GM19468 (cell line): ENCODE data around the gene ASPHD2.
"Not testable (repeated sequence)": the region's sequence is repeated elsewhere in the genome, so short reads cannot be mapped to it uniquely, and the experiment has no call there.

Experiments used
- ATAC-seq: cut with Tn5 transposase; IDR thresholded peaks from one replicate; pipeline ENCODE4 v1.9.1; 2021; ENCODE audit warnings: mild to moderate bottlenecking, moderate library complexity, moderate number of reproducible peaks; ENCODE audit not compliant: unreplicated experiment; ENCODE audit errors: extremely low read depth

Gene ASPHD2

GRCh38 chr22:26416256-26416655 is 12.8 kb upstream of the ASPHD2 start:
- no peak for ATAC-seq

- no peak for ATAC-seq
These were observed 12.3 kb upstream of the ASPHD2 start for GRCh38 chr22:26416670-26417276.

- ATAC-seq, result no peak
These were observed 11.7 kb upstream of the ASPHD2 start for GRCh38 chr22:26417406-26417805.

GRCh38 chr22:26418620-26419019 is 10.4 kb upstream of the ASPHD2 start:
- ATAC-seq, result no peak

GRCh38 chr22:26426924-26427323 is 2.1 kb upstream of the ASPHD2 start:
- ATAC-seq, result no peak

- no peak for ATAC-seq
These were observed 612 bp downstream of the ASPHD2 start for GRCh38 chr22:26429458-26430286.

GRCh38 chr22:26430600-26430999 is 1.5 kb downstream of the ASPHD2 start:
- no peak for ATAC-seq

GRCh38 chr22:26431261-26431995 is 2.4 kb downstream of the ASPHD2 start:
- ATAC-seq, result no peak

GRCh38 chr22:26432619-26433311 is 3.7 kb downstream of the ASPHD2 start:
- no peak for ATAC-seq

GRCh38 chr22:26433805-26434204 is 4.7 kb downstream of the ASPHD2 start:
- ATAC-seq, result no peak

GRCh38 chr22:26435327-26436093 is 6.5 kb downstream of the ASPHD2 start:
- ATAC-seq, result no peak

- ATAC-seq, result no peak
These were observed 7.9 kb downstream of the ASPHD2 start for GRCh38 chr22:26436903-26437515.

GRCh38 chr22:26437694-26438392 is 8.8 kb downstream of the ASPHD2 start:
- ATAC-seq, result no peak

- ATAC-seq, result not testable (repeated sequence)
These were observed 9.7 kb downstream of the ASPHD2 start for GRCh38 chr22:26438776-26439175.

GRCh38 chr22:26439559-26439958 is 10.5 kb downstream of the ASPHD2 start:
- no peak for ATAC-seq

GRCh38 chr22:26442086-26442756 is 13.2 kb downstream of the ASPHD2 start:
- no peak for ATAC-seq

- ATAC-seq, result no peak
These were observed 15.0 kb downstream of the ASPHD2 start for GRCh38 chr22:26443901-26444690.
